Measurements from ENCODE around the gene SPIRE2.

- TF ChIP-seq CTCF (optimal IDR thresholded peaks at IDR 0.05 in 1 of 3, IDR thresholded peaks at IDR 0.05 in 1 of 3, conservative IDR thresholded peaks at IDR 0.05 in 1 of 3; ENCODE audit: extremely low read depth in 1 of 3, insufficient read depth in 2 of 3, low read length in 3 of 3) (no peak), EZH2 (IDR thresholded peaks at IDR 0.05; ENCODE audit: low read length) (no peak)
Observed at GRCh38 chr16:89920723-89921122, 92.4 kb downstream of the SPIRE2 start.
